ENCODE results near the gene MATN4. TPM values are rescaled to one million over a fixed set of nuclear protein-coding genes. Genes with fewer than 3 reads are reported as not detected.

MATN4 gene
- total RNA-seq, 1 experiment from 2014 or later = 1.9 TPM

- no peak for TF ChIP-seq E2F4 (CRISPR knock-in tag; IDR thresholded peaks at IDR 0.05; ENCODE audit: borderline replicate concordance, low read depth)
Observed at GRCh38 chr20:45246109-45246508, 62.0 kb downstream of the MATN4 start (continued).

Other genes with a start within 250 kb of the MATN4 start
- 1.2 to 2.1 TPM (median 2.1 TPM) in 3 replicates for gene KCNS1, start 207.2 kb downstream of the MATN4 start, total RNA-seq (2021)
- not detected in 3 replicates for gene WFDC5, start 193.1 kb downstream of the MATN4 start, total RNA-seq (2021)
- not detected in 3 replicates for gene WFDC12, start 183.8 kb downstream of the MATN4 start, total RNA-seq (2021)
- not detected in 3 replicates for gene PI3, start 133.4 kb downstream of the MATN4 start, total RNA-seq (2021)
- 2.0 to 2.9 TPM (median 2.1 TPM) in 3 replicates for gene SEMG1, start 101.3 kb downstream of the MATN4 start, total RNA-seq (2021)
- not detected in 3 replicates for gene SEMG2, start 86.9 kb downstream of the MATN4 start, total RNA-seq (2021)
- 0.60 to 0.78 TPM (median 0.74 TPM) in 3 replicates for gene SLPI, start 53.7 kb downstream of the MATN4 start, total RNA-seq (2021)
- gene RBPJL, start 1.5 kb downstream of the MATN4 start, total RNA-seq (2021) = 0.78 to 0.85 TPM (median 0.80 TPM) in 3 replicates
- 64.0 to 69.6 TPM (median 69.5 TPM) in 3 replicates for gene SDC4, start 40.1 kb upstream of the MATN4 start, total RNA-seq (2021)
- gene SYS1, start 54.9 kb upstream of the MATN4 start, total RNA-seq (2021) = 15.4 to 20.1 TPM (median 16.4 TPM) in 3 replicates
- 0.37 to 0.85 TPM in 2 of 3 replicates, not detected in the other for gene TP53TG5, start 70.0 kb upstream of the MATN4 start, total RNA-seq (2021)
- gene DBNDD2, start 100.0 kb upstream of the MATN4 start, total RNA-seq (2021) = 58.7 to 65.8 TPM (median 61.1 TPM) in 3 replicates
- 63.7 to 67.7 TPM (median 67.7 TPM) in 3 replicates for gene PIGT, start 107.8 kb upstream of the MATN4 start, total RNA-seq (2021)
- 76.4 to 114 TPM (median 99.4 TPM) in 3 replicates for gene WFDC2, start 161.5 kb upstream of the MATN4 start, total RNA-seq (2021)
- not detected in 3 replicates for gene SPINT3, start 207.3 kb upstream of the MATN4 start, total RNA-seq (2021)
- gene WFDC6, start 231.2 kb upstream of the MATN4 start, total RNA-seq (2021) = not detected in 3 replicates
- 0.16 to 0.26 TPM (median 0.23 TPM) in 3 replicates for gene EPPIN, start 239.1 kb upstream of the MATN4 start, total RNA-seq (2021)

All from WTC11 (cell line).